AG04450 (cell line): Measurements from ENCODE around the gene CD83. TPM values are rescaled to one million over a fixed set of nuclear protein-coding genes. Genes with fewer than 3 reads are reported as not detected.

Experiments used
- CTCF ChIA-PET: fragments of 300-600, 350-600 bp; formaldehyde crosslinking; extraction: SDS; loops from one replicate; lab custom pipeline; 2022; ENCODE audit warnings: antibody characterized with exemption, inconsistent platforms; lab: Charles Lee
- POLR2A ChIA-PET: fragments of 350-600 bp; formaldehyde crosslinking; extraction: SDS; loops from one replicate; lab custom pipeline; 2021; ENCODE audit warnings: antibody characterized with exemption, inconsistent platforms; lab: Yijun Ruan, JAX
- DNase-seq: peaks from one replicate; pipeline ENCODE4 v3.0.0-alpha.2; 2011; ENCODE audit warnings: low read depth, low spot score
- H3K27ac ChIP-seq: one replicate; pipeline ENCODE4 v1.5.1; 2012; ENCODE audit warnings: low read depth, low read length, control low read depth
- H3K27me3 ChIP-seq: one replicate; pipeline ENCODE4 v1.6.0; 2012; ENCODE audit warnings: low read length; ENCODE audit not compliant: control insufficient read depth, insufficient read depth
- H3K4me3 ChIP-seq: 2 replicates; pipeline ENCODE4 v1.5.1; 2011; ENCODE audit warnings: mild to moderate bottlenecking, low read depth, low read length, control low read depth
- H3K9me3 ChIP-seq: 2 replicates; pipeline ENCODE4 v1.5.1; 2012; ENCODE audit warnings: low read length; ENCODE audit not compliant: control insufficient read depth, insufficient read depth
- CTCF ChIP-seq: IDR thresholded peaks from 2 replicates; pipeline ENCODE4 v1.5.1; 2011; ENCODE audit warnings: low read depth, low read length, control low read depth, inconsistent platforms
- polyA plus RNA-seq: library from polyadenylated mRNA; depleted of rRNA; stranded (reverse); fragments of >200 nt; gene quantifications from 2 replicates; pipeline ENCODE4 v1.2.3, GENCODE V29; 2011

Gene CD83
- polyA plus RNA-seq, 1 experiment = 3.5 TPM

- Histone ChIP-seq H3K9me3 (no peaks in the 10 kb centered on the region), H3K27ac (no peak overlapping the region), H3K27me3 (no peaks in the 10 kb centered on the region), H3K4me3 (no peak overlapping the region)
- no peak for DNase-seq
- ChIA-PET CTCF (interaction anchor here (1.0 to 1.3 kb wide), 4 partner anchors 12 to 171 kb away, joined by 3 to 5 read pairs (median 4); no protein-coding TSS in a partner anchor), POLR2A (no interaction called here)
- TF ChIP-seq CTCF = no peak
These were observed 38.1 kb upstream of the CD83 start for GRCh38 chr6:14079433-14079832.

GRCh38 chr6:14079971-14080370, 37.6 kb upstream of the CD83 start:
- Histone ChIP-seq H3K27ac (no peak overlapping the region), H3K4me3 (no peak overlapping the region), H3K27me3 (no peaks in the 10 kb centered on the region), H3K9me3 (no peaks in the 10 kb centered on the region)
- no peak for TF ChIP-seq CTCF
- CTCF ChIA-PET = interaction anchor here (1.0 to 1.3 kb wide), 2 partner anchors 13 to 171 kb away, joined by 3 to 5 read pairs; no protein-coding TSS in a partner anchor
- POLR2A ChIA-PET = no interaction called here
- no peak for DNase-seq

- Histone ChIP-seq H3K27ac (no peak overlapping the region), H3K9me3 (no peaks in the 10 kb centered on the region), H3K4me3 (no peak overlapping the region), H3K27me3 (peaks cover 2% of the 10 kb centered on the region)
- TF ChIP-seq CTCF = no peak
- no peak for DNase-seq
- POLR2A ChIA-PET = no interaction called here
- CTCF ChIA-PET = no interaction called here
These were observed 36.4 kb upstream of the CD83 start for GRCh38 chr6:14081126-14081525.

- no peak for DNase-seq
- POLR2A ChIA-PET = no interaction called here
- H3K27me3 ChIP-seq = peaks cover 2% of the 10 kb centered on the region
- CTCF ChIA-PET = interaction anchor here (2.0 kb wide), 1 partner anchor 16 kb away, joined by 7 read pairs; no protein-coding TSS in a partner anchor
- no peaks in the 10 kb centered on the region for H3K9me3 ChIP-seq
- no peak overlapping the region for H3K27ac ChIP-seq
- no peak for TF ChIP-seq CTCF
- no peak overlapping the region for H3K4me3 ChIP-seq
These were observed 34.8 kb upstream of the CD83 start for GRCh38 chr6:14082771-14083170.

- DNase-seq = no peak
- ChIA-PET POLR2A (no interaction called here), CTCF (interaction anchor here (1.0 to 2.0 kb wide), 2 partner anchors 16 to 175 kb away, joined by 3 to 7 read pairs; no protein-coding TSS in a partner anchor)
- Histone ChIP-seq H3K9me3 (no peaks in the 10 kb centered on the region), H3K27me3 (peaks cover 2% of the 10 kb centered on the region), H3K4me3 (no peak overlapping the region), H3K27ac (no peak overlapping the region)
- no peak for TF ChIP-seq CTCF
These were observed 34.3 kb upstream of the CD83 start for GRCh38 chr6:14083262-14083661.
